ENCODE results near the gene PACRG. TPM values are rescaled to one million over a fixed set of nuclear protein-coding genes. Genes with fewer than 3 reads are reported as not detected.

PACRG gene
- total RNA-seq, 1 donor from 2014 or later = not detected

GRCh38 chr6:163192591-163192990, 464.8 kb downstream of the PACRG start:
- intact Hi-C loops (cut with micrococcal nuclease) = no loop called here

- intact Hi-C loops (cut with micrococcal nuclease) = no loop called here
Observed at GRCh38 chr6:163193326-163193725, 465.6 kb downstream of the PACRG start.

GRCh38 chr6:163195721-163196691, 468.2 kb downstream of the PACRG start:
- intact Hi-C loops (cut with micrococcal nuclease) = no loop called here

- intact Hi-C loops (cut with micrococcal nuclease) = no loop called here
Observed at GRCh38 chr6:163197839-163198238, 470.1 kb downstream of the PACRG start.

GRCh38 chr6:163198396-163198795, 470.6 kb downstream of the PACRG start:
- intact Hi-C loops (cut with micrococcal nuclease) = no loop called here

GRCh38 chr6:163199371-163199770, 471.6 kb downstream of the PACRG start:
- intact Hi-C loops (cut with micrococcal nuclease) = no loop called here

- intact Hi-C loops (cut with micrococcal nuclease) = no loop called here
Observed at GRCh38 chr6:163200289-163200688, 472.5 kb downstream of the PACRG start.

- intact Hi-C loops (cut with micrococcal nuclease) = no loop called here
Observed at GRCh38 chr6:163200694-163201093, 472.9 kb downstream of the PACRG start.

- intact Hi-C loops (cut with micrococcal nuclease) = no loop called here
Observed at GRCh38 chr6:163201855-163202254, 474.1 kb downstream of the PACRG start.

- intact Hi-C loops (cut with micrococcal nuclease) = no loop called here
Observed at GRCh38 chr6:163206196-163206595, 478.4 kb downstream of the PACRG start.

GRCh38 chr6:163207431-163208383, 479.9 kb downstream of the PACRG start:
- intact Hi-C loops (cut with micrococcal nuclease) = no loop called here

GRCh38 chr6:163209005-163209404, 481.2 kb downstream of the PACRG start:
- intact Hi-C loops (cut with micrococcal nuclease) = no loop called here

- intact Hi-C loops (cut with micrococcal nuclease) = no loop called here
Observed at GRCh38 chr6:163212123-163212522, 484.3 kb downstream of the PACRG start.

- intact Hi-C loops (cut with micrococcal nuclease) = no loop called here
Observed at GRCh38 chr6:163214259-163214658, 486.5 kb downstream of the PACRG start.

GRCh38 chr6:163218361-163218894, 490.7 kb downstream of the PACRG start:
- intact Hi-C loops (cut with micrococcal nuclease) = no loop called here

- intact Hi-C loops (cut with micrococcal nuclease) = no loop called here
Observed at GRCh38 chr6:163226181-163226835, 498.5 kb downstream of the PACRG start.

GRCh38 chr6:163226836-163227485, 499.2 kb downstream of the PACRG start:
- intact Hi-C loops (cut with micrococcal nuclease) = no loop called here

- intact Hi-C loops (cut with micrococcal nuclease) = no loop called here
Observed at GRCh38 chr6:163228041-163228440, 500.3 kb downstream of the PACRG start.

- intact Hi-C loops (cut with micrococcal nuclease) = no loop called here
Observed at GRCh38 chr6:163229050-163229449, 501.3 kb downstream of the PACRG start.

- intact Hi-C loops (cut with micrococcal nuclease) = no loop called here
Observed at GRCh38 chr6:163230901-163231300, 503.1 kb downstream of the PACRG start.
